GM23248 (cell line): ENCODE results near the gene CPVL.

Experiments used
- EZH2 ChIP-seq: fragments of 200-600 bp; sonication (generic); IDR thresholded peaks from 2 replicates; pipeline ENCODE4 v1.6.1; 2018; ENCODE audit warnings: antibody characterized with exemption, mild to moderate bottlenecking; ENCODE audit not compliant: insufficient read depth, poor library complexity, severe bottlenecking
- EZH2phosphoT487 ChIP-seq: fragments of 200-600 bp; sonication (generic); IDR thresholded peaks from 2 replicates; pipeline ENCODE4 v1.6.1; 2018; ENCODE audit warnings: antibody characterized with exemption, moderate library complexity, mild to moderate bottlenecking, low read depth; ENCODE audit not compliant: insufficient read depth

GRCh38 chr7:29158795-29159423 lies 12.6 kb upstream of the CPVL start:
- TF ChIP-seq EZH2phosphoT487 (no peak), EZH2 (no peak)
